ENCODE data around the gene ZER1. TPM values are rescaled to one million over a fixed set of nuclear protein-coding genes. Genes with fewer than 3 reads are reported as not detected.

The ZER1 gene
- total and polyA plus RNA-seq, 2 of the 8 experiments (the other 6 are each of a cell fraction or from before 2014, with no cell fraction given): 20.5 to 26.6 TPM

- TF ChIP-seq E2F6 (IDR thresholded peaks at IDR 0.05) (peak; percentile 97), TEAD4 (IDR thresholded peaks at IDR 0.05; ENCODE audit: low read depth, low read length) (no peak), EP300 (IDR thresholded peaks at IDR 0.05; ENCODE audit: borderline replicate concordance in 1 of 2, low read depth in 2 of 2, low read length in 2 of 2) (peak in 1 of 2 experiments; percentile 97; a peak in 2 of 3 replicates), JUND (IDR thresholded peaks at IDR 0.05; ENCODE audit: low read length) (no peak), RNF2 (IDR thresholded peaks at IDR 0.05; ENCODE audit: borderline replicate concordance, low read depth, low read length, missing control alignments, poor library complexity, severe bottlenecking) (no peak), MAX (IDR thresholded peaks at IDR 0.05) (peak; percentile 98), ATF3 (IDR thresholded peaks at IDR 0.05; ENCODE audit: insufficient read depth, low read depth, low read length) (peak; percentile 65), EZH2 (IDR thresholded peaks at IDR 0.05; ENCODE audit: low read depth, low read length, severe bottlenecking) (no peak), NRF1 (IDR thresholded peaks at IDR 0.05; ENCODE audit: low read depth, low read length) (no peak), SIRT6 (IDR thresholded peaks at IDR 0.05; ENCODE audit: low read length) (no peak)
Observed at GRCh38 chr9:128786681-128787601, 15.2 kb upstream of the ZER1 start, which contains the start of gene TBC1D13 (continued).
